GM19351 (cell line): Measurements from ENCODE around the gene AIRE.

Experiments
- ATAC-seq: cut with Tn5 transposase; IDR thresholded peaks from one replicate; pipeline ENCODE4 v1.9.1; 2021; ENCODE audit warnings: mild to moderate bottlenecking, moderate library complexity; ENCODE audit not compliant: unreplicated experiment

Gene AIRE

GRCh38 chr21:44322621-44323325, 37.1 kb downstream of the AIRE start:
- ATAC-seq = no peak

GRCh38 chr21:44323591-44323990, 37.9 kb downstream of the AIRE start:
- no peak for ATAC-seq

- ATAC-seq = no peak
Measured at GRCh38 chr21:44324106-44324853, 38.6 kb downstream of the AIRE start.

DNA sequence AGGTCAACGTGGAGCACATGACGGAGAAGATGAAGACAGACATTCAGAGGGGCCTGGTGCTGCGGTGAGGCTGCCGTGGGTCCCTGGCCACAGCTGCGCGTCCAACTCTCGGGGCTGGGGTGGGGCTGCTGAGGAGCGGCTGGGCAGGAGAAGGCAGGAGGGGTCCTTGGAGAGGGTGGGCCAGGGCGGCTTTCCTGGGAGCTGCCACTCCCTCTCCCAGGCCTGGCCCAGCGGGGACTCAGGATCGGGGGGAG, 39.1 kb downstream of the AIRE start:
- ATAC-seq = no peak

- ATAC-seq = no peak
Measured at GRCh38 chr21:44325386-44326271, 40.0 kb downstream of the AIRE start.

DNA sequence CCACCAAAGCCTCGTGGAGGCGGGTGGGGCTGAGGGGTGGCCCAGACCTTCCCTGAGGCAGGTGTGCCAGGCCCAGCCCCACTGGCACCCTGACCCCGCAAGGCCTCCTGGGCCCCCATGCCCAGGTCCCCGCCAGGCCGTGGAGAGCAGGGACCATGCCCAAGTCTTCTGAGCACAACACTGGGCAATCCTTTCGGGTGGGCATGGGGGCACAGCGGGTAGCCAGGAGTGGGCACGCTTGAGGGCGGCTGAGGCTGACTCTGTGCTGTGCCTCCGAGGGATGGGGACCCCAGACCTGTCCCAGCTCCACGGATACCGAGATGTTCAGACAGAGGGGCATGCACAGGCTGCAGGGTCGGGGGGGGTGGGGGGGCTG, 40.6 kb downstream of the AIRE start:
- ATAC-seq = no peak

- ATAC-seq = no peak
Measured at GRCh38 chr21:44326716-44327602, 41.3 kb downstream of the AIRE start.

- ATAC-seq = no peak
Measured at GRCh38 chr21:44327603-44327974, 41.9 kb downstream of the AIRE start.

GRCh38 chr21:44328242-44328895, 42.7 kb downstream of the AIRE start:
- no peak for ATAC-seq

DNA sequence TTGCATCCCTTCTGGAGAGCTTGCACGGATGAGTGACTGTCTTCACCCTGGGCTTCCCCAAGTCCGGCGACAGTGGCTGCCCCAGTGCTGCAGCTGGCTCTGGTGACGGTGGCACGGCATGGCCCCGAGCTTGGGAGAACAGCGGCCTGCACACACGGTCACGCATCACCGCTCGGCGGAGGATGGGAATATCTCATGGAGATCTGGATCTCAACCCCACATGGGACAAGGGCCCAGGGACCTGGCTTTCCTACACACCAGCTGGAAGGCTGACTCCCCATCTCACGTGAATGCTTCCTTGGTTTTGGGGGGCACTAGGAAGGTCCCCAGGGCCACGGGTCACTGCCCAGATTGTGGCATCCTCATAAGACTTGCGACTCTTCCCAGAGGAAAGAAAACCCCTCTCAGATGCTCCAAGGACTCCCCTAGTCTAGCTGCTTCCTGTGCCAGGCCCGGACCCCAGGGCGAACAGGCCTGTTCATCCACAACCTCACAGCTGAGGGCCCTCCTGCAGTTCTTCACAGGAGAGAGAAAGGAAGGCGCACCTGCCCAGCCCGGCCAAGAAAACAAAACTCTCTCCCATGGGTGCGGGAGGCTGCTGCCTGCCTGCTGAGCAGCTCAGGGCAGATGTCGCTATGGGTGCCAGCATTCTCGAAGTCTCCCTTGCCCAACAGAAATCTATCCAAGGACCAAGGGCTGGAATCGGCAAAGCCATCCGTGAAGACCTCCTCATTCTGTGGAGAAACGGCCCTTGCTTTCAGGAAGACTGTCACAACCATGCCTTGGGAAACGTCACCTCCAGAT, 43.6 kb downstream of the AIRE start:
- ATAC-seq = no peak

DNA sequence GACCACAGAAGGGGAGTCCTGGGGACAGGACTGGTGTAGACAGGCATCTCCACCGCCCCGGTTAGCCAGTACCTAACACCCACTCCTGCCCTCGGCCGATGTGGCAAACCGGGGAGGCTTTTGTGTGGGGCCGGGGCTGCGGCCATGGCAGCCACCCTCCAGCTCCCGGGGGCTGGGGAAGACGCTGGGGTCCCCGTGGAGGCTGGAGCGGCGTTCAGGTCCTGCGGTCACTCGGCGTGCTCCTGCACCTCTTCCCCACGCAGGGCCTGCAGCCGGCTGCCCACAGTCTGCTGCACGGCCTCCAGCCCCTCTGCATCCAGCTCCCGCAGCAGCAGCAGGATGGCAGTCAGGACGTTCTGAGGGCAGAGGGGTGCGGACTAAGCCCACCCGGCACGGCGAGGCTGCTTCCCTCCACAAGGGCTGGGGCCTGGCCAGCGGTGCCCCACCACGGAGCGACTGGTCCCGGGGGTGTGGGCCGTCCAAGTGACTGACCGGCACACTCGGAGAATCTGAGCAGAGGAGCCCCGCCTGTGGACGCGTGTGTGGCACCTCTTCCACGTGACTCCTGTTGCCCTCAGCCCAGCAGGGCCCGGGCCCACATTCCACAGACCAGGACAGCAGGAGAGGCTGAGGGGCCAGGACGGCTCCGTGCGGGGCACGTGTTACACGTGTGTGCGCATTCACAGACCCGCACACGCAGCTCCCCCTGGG, 44.5 kb downstream of the AIRE start:
- no peak for ATAC-seq

GRCh38 chr21:44330698-44331097, 45.0 kb downstream of the AIRE start:
- no peak for ATAC-seq

DNA sequence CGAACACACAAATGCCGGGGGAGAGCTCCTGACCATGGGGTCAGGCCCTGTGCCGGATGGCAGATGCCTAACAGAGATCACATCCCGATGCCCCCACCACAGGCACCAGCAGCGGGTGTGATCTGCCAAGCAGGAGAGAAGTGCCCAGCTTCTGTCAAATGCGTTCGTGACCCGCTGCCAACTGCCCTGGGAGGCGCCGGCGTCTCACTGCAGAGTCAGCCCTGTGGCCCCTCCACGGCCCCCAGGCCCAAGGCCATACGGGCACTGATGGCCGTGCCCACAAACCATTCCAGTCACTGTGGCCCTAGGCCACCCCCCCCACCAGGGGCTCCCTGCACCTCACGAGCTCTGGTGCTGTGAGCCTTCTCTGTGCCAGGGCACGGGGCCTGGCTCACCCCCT, 45.5 kb downstream of the AIRE start:
- ATAC-seq = no peak

DNA sequence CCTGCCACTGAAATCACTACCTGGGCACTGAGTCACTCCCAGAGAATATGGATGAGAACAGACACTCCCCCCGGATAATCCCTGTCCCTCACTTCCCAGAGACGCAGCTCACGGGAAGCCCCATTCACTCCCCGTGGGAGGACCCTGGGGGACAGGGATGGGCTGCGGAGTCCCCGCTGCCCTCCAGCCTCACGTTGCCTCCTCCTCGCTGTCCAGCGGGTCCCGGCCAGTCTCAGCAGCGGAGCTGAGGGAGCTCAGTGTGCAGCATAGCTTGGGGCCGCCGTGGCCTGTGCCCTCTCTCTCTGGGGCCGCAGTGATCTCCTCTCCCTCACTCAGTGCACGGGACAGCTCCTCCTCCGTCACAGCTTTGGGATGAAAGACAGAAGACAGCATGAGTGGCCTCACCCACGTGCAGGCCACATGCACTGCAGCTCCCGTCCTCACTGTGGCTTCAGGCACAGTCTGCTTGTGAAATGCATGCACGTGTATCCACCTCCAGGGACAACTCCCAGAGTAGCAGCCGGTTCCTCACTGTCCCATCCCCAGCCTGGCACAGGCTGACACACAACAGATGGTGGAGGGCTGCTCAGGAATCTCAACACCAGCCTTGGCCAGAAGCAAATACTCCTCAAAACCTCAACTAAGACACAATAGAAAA, 46.1 kb downstream of the AIRE start:
- no peak for ATAC-seq

DNA sequence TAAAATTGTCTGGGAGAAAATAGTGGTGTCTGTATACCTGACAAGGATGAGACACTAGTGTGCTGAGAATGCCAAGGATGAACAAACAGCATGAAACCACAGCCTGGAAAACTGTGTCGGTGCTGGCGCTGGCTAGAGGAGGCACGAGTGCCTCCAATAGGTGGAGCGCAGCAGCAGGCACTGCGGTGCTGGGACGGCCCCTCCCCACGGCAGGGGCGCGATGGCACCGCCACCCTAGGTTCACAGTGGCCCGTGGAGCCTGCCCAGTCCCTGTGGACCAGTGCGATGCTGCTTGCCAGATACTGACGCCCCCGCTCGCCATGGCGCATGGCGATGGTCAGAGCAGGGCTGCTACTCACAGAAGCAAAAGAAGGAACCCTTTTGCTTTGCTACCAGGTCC, 46.7 kb downstream of the AIRE start:
- no peak for ATAC-seq

- no peak for ATAC-seq
Measured at GRCh38 chr21:44332965-44333364, 47.3 kb downstream of the AIRE start.

- ATAC-seq = no peak
Measured at GRCh38 chr21:44333509-44334328, 48.0 kb downstream of the AIRE start.
